Loucy (cell line): ENCODE measurements around the gene RNF166.

Source experiments
- CTCF ChIP-seq: fragments of 200-600 bp; sonication (generic); conservative IDR thresholded peaks from 2 replicates; pipeline ENCODE4 v1.5.1; 2014; ENCODE audit warnings: mild to moderate bottlenecking, antibody characterized with exemption, low read length
- EZH2phosphoT487 ChIP-seq: fragments of 200-600 bp; IDR thresholded peaks from 2 replicates; pipeline ENCODE4 v1.6.1; 2018; ENCODE audit warnings: antibody characterized with exemption, mild to moderate bottlenecking, moderate library complexity, borderline replicate concordance

- TF ChIP-seq CTCF (no peak), EZH2phosphoT487 (no peak)
These were observed 17.7 kb upstream of the RNF166 start for GRCh38 chr16:88723911-88724310.
